Neural progenitor cell (in vitro differentiated cells): ENCODE data around the gene OR2A5. TPM values are rescaled to one million over a fixed set of nuclear protein-coding genes. Genes with fewer than 3 reads are reported as not detected.

Experiments
- DNase-seq: peaks from one replicate; pipeline ENCODE4 v3.0.0-alpha.2; 2016; ENCODE audit warnings: low spot score
- H2AFZ ChIP-seq: fragments of 200-600 bp; sonication (generic); replicated peaks from 2 replicates; pipeline ENCODE4 v1.6.1; 2016; ENCODE audit warnings: antibody characterized with exemption
- H3F3A ChIP-seq: fragments of 200-600 bp; sonication (generic); 2 replicates; pipeline ENCODE4 v1.6.1; 2016; ENCODE audit warnings: antibody characterized with exemption, low read depth
- H3K27ac ChIP-seq: fragments of 200-600 bp; sonication (generic); 2 replicates; pipeline ENCODE4 v1.5.1; 2016; ENCODE audit warnings: mild to moderate bottlenecking
- H3K27me3 ChIP-seq: fragments of 200-600 bp; sonication (generic); 2 replicates; pipeline ENCODE4 v1.6.1; 2016; ENCODE audit warnings: mild to moderate bottlenecking, moderate library complexity
- H3K36me3 ChIP-seq: fragments of 200-600 bp; sonication (generic); 2 replicates; pipeline ENCODE4 v1.5.1; 2016
- H3K4me1 ChIP-seq: fragments of 200-600 bp; sonication (generic); 2 replicates; pipeline ENCODE4 v1.6.1; 2016; ENCODE audit warnings: mixed run types
- H3K4me2 ChIP-seq: fragments of 200-600 bp; sonication (generic); 2 replicates; pipeline ENCODE4 v1.6.1; 2016
- H3K4me3 ChIP-seq: fragments of 200-600 bp; sonication (generic); 2 replicates; pipeline ENCODE4 v1.5.1; 2016
- H3K79me2 ChIP-seq: fragments of 200-600 bp; sonication (generic); 2 replicates; pipeline ENCODE4 v1.6.1; 2016; ENCODE audit warnings: low read depth
- H3K9ac ChIP-seq: fragments of 200-600 bp; sonication (generic); 2 replicates; pipeline ENCODE4 v1.6.1; 2016
- H3K9me3 ChIP-seq: fragments of 200-600 bp; sonication (generic); 2 replicates; pipeline ENCODE4 v1.5.1; 2016; ENCODE audit warnings: low read depth
- H4K20me1 ChIP-seq: fragments of 200-600 bp; sonication (generic); 2 replicates; pipeline ENCODE4 v1.6.1; 2016; ENCODE audit warnings: low read depth
- H3K27ac Mint-ChIP-seq: 3 replicates; pipeline ENCODE4 v1.8.0; 2021; ENCODE audit warnings: mixed read lengths
- H3K27me3 Mint-ChIP-seq: 2 replicates; pipeline ENCODE4 v1.8.0; 2022; ENCODE audit warnings: low read depth, mild to moderate bottlenecking, inconsistent platforms, moderate library complexity, mixed read lengths; ENCODE audit not compliant: insufficient read depth
- H3K36me3 Mint-ChIP-seq: 3 replicates; pipeline ENCODE4 v1.8.0; 2021; ENCODE audit warnings: mixed read lengths
- H3K4me1 Mint-ChIP-seq: 3 replicates; pipeline ENCODE4 v1.8.0; 2021; ENCODE audit warnings: mixed read lengths
- H3K4me3 Mint-ChIP-seq: 3 replicates; pipeline ENCODE4 v1.8.0; 2021; ENCODE audit warnings: mild to moderate bottlenecking, moderate library complexity, mixed read lengths
- H3K9me3 Mint-ChIP-seq: 3 replicates; pipeline ENCODE4 v1.8.0; 2020; ENCODE audit warnings: mixed read lengths
- CTCF ChIP-seq: fragments of 200-600 bp; sonication (generic); IDR thresholded peaks from 2 replicates; pipeline ENCODE4 v1.5.1; 2017; ENCODE audit warnings: antibody characterized with exemption, mild to moderate bottlenecking
- EZH2 ChIP-seq: fragments of 200-600 bp; sonication (generic); IDR thresholded peaks from 2 replicates; pipeline ENCODE4 v1.6.1; 2017; ENCODE audit warnings: antibody characterized with exemption, mild to moderate bottlenecking, moderate library complexity
- EZH2phosphoT487 ChIP-seq: fragments of 200-600 bp; sonication (generic); IDR thresholded peaks from 2 replicates; pipeline ENCODE4 v1.6.1; 2017; ENCODE audit warnings: antibody characterized with exemption
- total RNA-seq: library from RNA; depleted of rRNA; stranded (reverse); fragments of >200 nt; gene quantifications from 2 replicates; pipeline ENCODE4 v1.2.3, GENCODE V29; 2015; ENCODE audit warnings: low replicate concordance

The OR2A5 gene
- total RNA-seq, 1 donor from 2014 or later: not detected

GRCh38 chr7:144098776-144099175 lies 50.0 kb downstream of the OR2A5 start:
- Histone ChIP-seq H3K79me2 (no peaks in the 10 kb centered on the region), H3K27me3 (no peaks in the 10 kb centered on the region), H3F3A (no peaks in the 10 kb centered on the region), H3K9me3 (no peaks in the 10 kb centered on the region), H3K27ac (no peak overlapping the region), H4K20me1 (no peaks in the 10 kb centered on the region), H3K4me3 (no peak overlapping the region), H3K36me3 (no peaks in the 10 kb centered on the region), H3K4me1 (no peaks in the 10 kb centered on the region), H3K9ac (no peak overlapping the region), H3K4me2 (no peak overlapping the region), H2AFZ (no peak overlapping the region)
- Mint-ChIP-seq H3K36me3 (no peaks in the 10 kb centered on the region), H3K27ac (no peak overlapping the region), H3K27me3 (no peaks in the 10 kb centered on the region), H3K9me3 (no peaks in the 10 kb centered on the region), H3K4me1 (no peaks in the 10 kb centered on the region), H3K4me3 (no peak overlapping the region)
- TF ChIP-seq CTCF (no peak), EZH2 (no peak), EZH2phosphoT487 (no peak)
- no peak for DNase-seq

GRCh38 chr7:144100607-144101006 lies 51.9 kb downstream of the OR2A5 start:
- H3K27ac ChIP-seq: no peak overlapping the region
- H3K4me3 ChIP-seq: no peak overlapping the region
- no peaks in the 10 kb centered on the region for H4K20me1 ChIP-seq
- no peaks in the 10 kb centered on the region for H3K4me1 Mint-ChIP-seq
- no peaks in the 10 kb centered on the region for H3K4me1 ChIP-seq
- no peak for DNase-seq
- no peak overlapping the region for H2AFZ ChIP-seq
- TF ChIP-seq CTCF: no peak
- no peak for TF ChIP-seq EZH2
- no peak for TF ChIP-seq EZH2phosphoT487
- no peaks in the 10 kb centered on the region for H3K36me3 ChIP-seq
- no peak overlapping the region for H3K9ac ChIP-seq
- H3K36me3 Mint-ChIP-seq: no peaks in the 10 kb centered on the region
- no peaks in the 10 kb centered on the region for H3F3A ChIP-seq
- H3K27ac Mint-ChIP-seq: no peak overlapping the region
- no peaks in the 10 kb centered on the region for H3K27me3 ChIP-seq
- H3K4me3 Mint-ChIP-seq: no peak overlapping the region
- H3K4me2 ChIP-seq: no peak overlapping the region
- H3K9me3 ChIP-seq: no peaks in the 10 kb centered on the region
- no peaks in the 10 kb centered on the region for H3K9me3 Mint-ChIP-seq
- no peaks in the 10 kb centered on the region for H3K27me3 Mint-ChIP-seq
- H3K79me2 ChIP-seq: no peaks in the 10 kb centered on the region

- no peaks in the 10 kb centered on the region for H3K79me2 ChIP-seq
- no peaks in the 10 kb centered on the region for H3K36me3 Mint-ChIP-seq
- H3K4me1 ChIP-seq: no peaks in the 10 kb centered on the region
- no peaks in the 10 kb centered on the region for H3F3A ChIP-seq
- no peaks in the 10 kb centered on the region for H3K27me3 ChIP-seq
- no peak overlapping the region for H3K27ac Mint-ChIP-seq
- H3K9me3 ChIP-seq: no peaks in the 10 kb centered on the region
- no peak overlapping the region for H3K4me3 ChIP-seq
- H3K9ac ChIP-seq: no peak overlapping the region
- H3K4me3 Mint-ChIP-seq: no peak overlapping the region
- H3K4me2 ChIP-seq: no peak overlapping the region
- no peak for TF ChIP-seq CTCF
- TF ChIP-seq EZH2phosphoT487: no peak
- no peak for TF ChIP-seq EZH2
- H3K9me3 Mint-ChIP-seq: no peaks in the 10 kb centered on the region
- no peaks in the 10 kb centered on the region for H3K36me3 ChIP-seq
- H3K27me3 Mint-ChIP-seq: no peaks in the 10 kb centered on the region
- H4K20me1 ChIP-seq: no peaks in the 10 kb centered on the region
- no peak for DNase-seq
- no peaks in the 10 kb centered on the region for H3K4me1 Mint-ChIP-seq
- no peak overlapping the region for H3K27ac ChIP-seq
- H2AFZ ChIP-seq: no peak overlapping the region
Observed at GRCh38 chr7:144102041-144102440, 53.3 kb downstream of the OR2A5 start.

GRCh38 chr7:144105211-144105610 lies 56.5 kb downstream of the OR2A5 start:
- Mint-ChIP-seq H3K4me3 (no peak overlapping the region), H3K9me3 (no peaks in the 10 kb centered on the region), H3K4me1 (no peaks in the 10 kb centered on the region), H3K27me3 (peaks cover 2% of the 10 kb centered on the region), H3K36me3 (no peaks in the 10 kb centered on the region), H3K27ac (no peak overlapping the region)
- Histone ChIP-seq H3K4me2 (no peak overlapping the region), H4K20me1 (no peaks in the 10 kb centered on the region), H3K9ac (no peak overlapping the region), H3K27ac (no peak overlapping the region), H3K4me1 (no peaks in the 10 kb centered on the region), H3K9me3 (no peaks in the 10 kb centered on the region), H3F3A (no peaks in the 10 kb centered on the region), H2AFZ (no peak overlapping the region), H3K79me2 (no peaks in the 10 kb centered on the region), H3K4me3 (no peak overlapping the region), H3K36me3 (no peaks in the 10 kb centered on the region), H3K27me3 (no peaks in the 10 kb centered on the region)
- DNase-seq: no peak
- TF ChIP-seq EZH2phosphoT487 (no peak), EZH2 (no peak), CTCF (no peak)
